C4-2B (cell line): ENCODE data around the gene TRAF3.

Source experiments
- H3K27ac ChIP-seq: fragments of 450-650 bp; 2 replicates; pipeline ENCODE4 v1.5.1; 2017
- ZFX ChIP-seq: fragments of 450-650 bp; IDR thresholded peaks from 2 replicates; pipeline ENCODE4 v1.6.1; 2017
- TF ChIP-seq, protein P1 (sequence below): fragments of 450-650 bp; conservative IDR thresholded peaks from 2 replicates; pipeline ENCODE4 v1.5.1; 2017; ENCODE audit warnings: mild to moderate bottlenecking

TRAF3 gene

GRCh38 chr14:102903248-102903888, 126.1 kb downstream of the TRAF3 start:
- TF ChIP-seq, protein P1, sequence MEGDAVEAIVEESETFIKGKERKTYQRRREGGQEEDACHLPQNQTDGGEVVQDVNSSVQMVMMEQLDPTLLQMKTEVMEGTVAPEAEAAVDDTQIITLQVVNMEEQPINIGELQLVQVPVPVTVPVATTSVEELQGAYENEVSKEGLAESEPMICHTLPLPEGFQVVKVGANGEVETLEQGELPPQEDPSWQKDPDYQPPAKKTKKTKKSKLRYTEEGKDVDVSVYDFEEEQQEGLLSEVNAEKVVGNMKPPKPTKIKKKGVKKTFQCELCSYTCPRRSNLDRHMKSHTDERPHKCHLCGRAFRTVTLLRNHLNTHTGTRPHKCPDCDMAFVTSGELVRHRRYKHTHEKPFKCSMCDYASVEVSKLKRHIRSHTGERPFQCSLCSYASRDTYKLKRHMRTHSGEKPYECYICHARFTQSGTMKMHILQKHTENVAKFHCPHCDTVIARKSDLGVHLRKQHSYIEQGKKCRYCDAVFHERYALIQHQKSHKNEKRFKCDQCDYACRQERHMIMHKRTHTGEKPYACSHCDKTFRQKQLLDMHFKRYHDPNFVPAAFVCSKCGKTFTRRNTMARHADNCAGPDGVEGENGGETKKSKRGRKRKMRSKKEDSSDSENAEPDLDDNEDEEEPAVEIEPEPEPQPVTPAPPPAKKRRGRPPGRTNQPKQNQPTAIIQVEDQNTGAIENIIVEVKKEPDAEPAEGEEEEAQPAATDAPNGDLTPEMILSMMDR: no peak
- no peak for TF ChIP-seq ZFX
- no peak overlapping the region for H3K27ac ChIP-seq

DNA sequence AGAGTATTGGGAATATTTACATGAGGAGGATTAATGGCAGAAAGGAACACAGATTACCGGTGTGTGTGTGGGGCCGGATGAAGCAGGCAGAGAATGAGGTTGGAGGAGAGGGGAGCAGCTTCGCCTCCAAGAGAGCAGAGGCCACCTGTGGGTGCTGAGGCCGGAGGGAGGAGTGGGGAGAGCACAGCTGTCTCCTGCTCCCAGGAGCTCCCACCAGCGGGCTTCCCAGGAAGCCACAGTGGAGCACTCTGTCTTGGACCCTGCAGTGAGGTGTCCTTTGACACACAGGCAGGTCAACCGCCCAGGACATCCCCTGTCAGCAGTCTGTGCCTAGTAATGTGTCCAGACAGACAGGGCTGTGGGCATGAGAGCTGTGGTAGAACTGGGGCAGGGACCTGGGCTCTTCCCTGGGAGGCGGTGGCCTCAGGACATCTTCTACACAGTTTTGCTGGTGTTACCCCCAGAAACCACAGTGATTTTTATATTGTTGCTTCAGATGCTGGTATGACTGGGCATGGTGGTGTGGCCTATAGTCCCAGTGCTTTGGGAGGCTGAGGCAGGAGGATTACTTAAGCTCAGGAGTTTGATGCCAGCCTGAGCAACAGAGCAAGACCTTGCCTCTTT, 126.8 kb downstream of the TRAF3 start:
- no peak overlapping the region for H3K27ac ChIP-seq
- no peak for TF ChIP-seq ZFX
- TF ChIP-seq, protein P1: no peak

DNA sequence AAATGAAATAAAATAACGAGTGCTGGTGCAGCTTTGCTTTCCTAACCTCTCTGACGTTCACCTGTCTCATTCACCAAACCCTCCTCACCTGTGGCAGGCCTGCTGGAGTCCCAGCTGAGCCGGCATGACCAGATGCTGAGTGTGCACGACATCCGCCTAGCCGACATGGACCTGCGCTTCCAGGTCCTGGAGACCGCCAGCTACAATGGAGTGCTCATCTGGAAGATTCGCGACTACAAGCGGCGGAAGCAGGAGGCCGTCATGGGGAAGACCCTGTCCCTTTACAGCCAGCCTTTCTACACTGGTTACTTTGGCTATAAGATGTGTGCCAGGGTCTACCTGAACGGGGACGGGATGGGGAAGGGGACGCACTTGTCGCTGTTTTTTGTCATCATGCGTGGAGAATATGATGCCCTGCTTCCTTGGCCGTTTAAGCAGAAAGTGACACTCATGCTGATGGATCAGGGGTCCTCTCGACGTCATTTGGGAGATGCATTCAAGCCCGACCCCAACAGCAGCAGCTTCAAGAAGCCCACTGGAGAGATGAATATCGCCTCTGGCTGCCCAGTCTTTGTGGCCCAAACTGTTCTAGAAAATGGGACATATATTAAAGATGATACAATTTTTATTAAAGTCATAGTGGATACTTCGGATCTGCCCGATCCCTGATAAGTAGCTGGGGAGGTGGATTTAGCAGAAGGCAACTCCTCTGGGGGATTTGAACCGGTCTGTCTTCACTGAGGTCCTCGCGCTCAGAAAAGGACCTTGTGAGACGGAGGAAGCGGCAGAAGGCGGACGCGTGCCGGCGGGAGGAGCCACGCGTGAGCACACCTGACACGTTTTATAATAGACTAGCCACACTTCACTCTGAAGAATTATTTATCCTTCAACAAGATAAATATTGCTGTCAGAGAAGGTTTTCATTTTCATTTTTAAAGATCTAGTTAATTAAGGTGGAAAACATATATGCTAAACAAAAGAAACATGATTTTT, 128.2 kb downstream of the TRAF3 start:
- no peak overlapping the region for H3K27ac ChIP-seq
- TF ChIP-seq, protein P1: no peak

- H3K27ac ChIP-seq: no peak overlapping the region
- TF ChIP-seq, protein P1: no peak
- no peak for TF ChIP-seq ZFX
Observed at GRCh38 chr14:102906616-102907302, 129.5 kb downstream of the TRAF3 start.

DNA sequence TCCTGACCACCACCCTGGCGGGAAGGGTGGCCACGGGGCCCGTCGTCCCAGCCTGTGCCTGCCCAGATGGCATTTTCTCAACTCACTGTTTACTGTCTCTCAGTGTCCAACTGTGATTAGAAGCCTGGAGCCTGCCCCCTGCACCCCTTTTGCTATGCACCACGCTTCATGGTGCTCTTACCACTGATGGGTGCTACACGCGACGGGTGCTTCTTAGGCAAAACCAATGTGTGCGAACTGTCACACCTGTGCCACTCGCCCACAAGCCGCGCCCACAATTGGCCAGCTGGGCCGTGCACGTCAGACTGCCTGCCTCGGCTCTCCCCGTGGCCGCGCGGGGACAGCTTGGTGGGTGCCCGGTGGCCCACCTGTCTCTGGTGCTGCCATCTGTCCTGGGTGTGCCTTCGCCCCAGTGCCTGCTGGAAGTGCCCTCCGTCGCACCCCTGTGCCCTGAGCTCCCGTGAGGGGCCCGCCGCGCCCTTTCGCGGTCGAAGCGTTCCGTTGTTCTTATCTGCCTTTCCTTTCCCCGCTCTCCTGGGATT, 130.1 kb downstream of the TRAF3 start:
- no peak overlapping the region for H3K27ac ChIP-seq
- TF ChIP-seq ZFX: no peak
- TF ChIP-seq, protein P1: no peak

GRCh38 chr14:102907980-102908730, 130.9 kb downstream of the TRAF3 start:
- no peak for TF ChIP-seq ZFX
- no peak overlapping the region for H3K27ac ChIP-seq
